Activated CD8-positive, alpha-beta memory T cell treated with anti-CD3 and anti-CD28 coated beads for 48 hours (primary cell): ENCODE data around the gene UBAP1L.

Experiments
- DNase-seq, 3 experiments: peaks; one replicate each; pipeline ENCODE4 v3.0.0-alpha.2; 2020; ENCODE audit warnings: low read depth in 2 of 3, low spot score in 2 of 3

Gene UBAP1L

DNA sequence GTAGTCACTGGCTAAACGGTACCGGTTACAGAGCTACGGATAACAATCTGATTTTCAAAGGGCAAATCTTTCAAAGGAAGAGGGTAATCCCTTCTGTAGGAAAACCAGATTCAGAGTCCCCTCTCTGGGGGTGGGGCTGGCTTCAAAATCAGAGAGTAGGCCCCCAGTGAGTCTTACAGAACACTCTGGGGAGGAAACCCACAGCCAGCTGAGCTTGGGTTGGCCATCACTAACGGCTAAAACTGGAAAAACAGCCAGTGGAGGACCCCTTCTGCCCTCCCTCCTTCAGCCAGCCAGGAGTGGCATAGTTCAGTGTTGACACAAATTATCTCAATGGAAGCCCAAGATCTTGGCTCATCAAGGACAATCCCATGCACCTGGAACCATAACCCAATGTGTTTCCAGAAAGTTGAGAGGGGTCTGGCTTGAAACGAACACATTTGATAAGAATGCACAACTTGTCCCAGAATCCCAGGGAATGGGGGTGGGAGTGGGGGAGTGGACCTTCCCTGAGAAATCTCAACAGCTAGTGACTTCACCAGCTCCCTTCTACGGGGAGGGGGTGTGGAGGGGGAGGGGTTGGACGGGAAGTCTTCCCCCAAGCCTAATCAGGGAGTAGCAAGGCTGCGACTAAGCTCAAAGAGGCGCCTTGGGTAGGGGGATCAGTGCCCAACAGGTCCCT, 48.2 kb downstream of the UBAP1L start:
- no peak for DNase-seq

DNA sequence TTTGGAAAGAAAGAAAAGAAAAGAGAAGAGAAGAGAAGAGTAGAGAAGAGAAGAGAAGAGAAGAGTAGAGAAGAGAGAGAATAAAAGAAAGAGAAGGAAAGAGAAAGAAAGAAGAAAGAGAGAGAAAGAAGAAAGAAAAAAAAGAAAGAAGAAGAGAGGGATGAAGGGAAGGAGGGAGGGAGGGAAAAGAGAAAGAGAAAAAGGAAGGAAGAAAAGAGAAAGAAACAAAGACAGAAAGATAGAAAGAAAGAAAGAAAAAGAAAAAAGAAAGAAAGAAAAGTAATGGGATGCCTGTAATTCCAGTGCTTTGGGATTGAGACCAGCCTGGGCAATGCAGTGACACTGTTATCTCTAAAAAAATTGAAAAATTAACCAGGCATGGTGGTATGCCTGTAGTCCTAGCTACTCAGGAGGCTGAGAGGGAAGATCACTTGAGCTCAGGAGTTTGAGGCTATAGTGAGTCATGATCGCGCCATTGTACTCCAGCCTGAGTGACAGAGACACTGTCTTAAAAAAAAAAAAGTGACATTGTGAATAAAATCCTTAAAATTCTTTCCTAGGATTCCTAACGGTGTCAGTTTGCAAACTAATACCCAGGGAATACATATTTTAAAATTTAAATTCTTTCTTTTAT, 48.9 kb downstream of the UBAP1L start:
- DNase-seq, result no peak

DNA sequence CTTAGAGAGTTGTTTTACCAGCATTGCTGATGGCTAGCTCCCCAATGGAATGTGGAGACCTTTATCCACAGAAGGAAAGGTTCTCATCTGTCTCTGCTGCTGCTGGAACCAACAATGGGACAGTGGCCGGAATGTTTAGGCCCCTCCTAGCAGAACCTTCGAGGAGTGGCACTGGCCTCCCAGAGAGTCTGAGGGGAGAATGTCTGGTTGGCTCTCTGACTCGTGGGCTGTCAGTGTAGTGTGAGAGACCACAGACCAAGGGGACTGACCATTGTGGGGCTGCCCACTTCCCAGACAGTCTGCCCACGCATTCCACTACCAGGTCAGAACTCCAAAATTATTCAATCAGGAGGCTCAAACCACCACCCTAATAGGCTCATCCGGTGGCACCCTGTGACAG, 52.3 kb downstream of the UBAP1L start:
- DNase-seq, result no peak

DNA sequence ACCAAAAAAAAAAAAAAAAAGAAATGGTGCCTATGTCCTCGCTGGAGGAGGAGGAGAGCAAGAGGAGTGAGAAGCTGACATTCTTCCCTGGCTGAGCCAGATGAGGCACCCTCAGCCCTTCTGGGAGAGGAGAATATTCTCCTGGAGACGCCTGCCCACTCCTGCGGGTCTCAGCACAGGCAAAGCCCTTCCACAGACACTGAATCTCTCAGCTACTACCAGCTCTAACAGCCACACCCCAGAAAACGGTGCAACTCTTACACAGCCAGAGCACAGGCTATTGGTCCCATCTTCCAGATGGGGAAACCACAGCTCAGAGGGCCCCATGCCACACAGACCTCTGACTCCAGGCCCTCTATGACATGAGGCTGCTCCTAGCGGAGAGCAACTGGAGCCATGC, 52.9 kb downstream of the UBAP1L start:
- DNase-seq, result no peak

DNA sequence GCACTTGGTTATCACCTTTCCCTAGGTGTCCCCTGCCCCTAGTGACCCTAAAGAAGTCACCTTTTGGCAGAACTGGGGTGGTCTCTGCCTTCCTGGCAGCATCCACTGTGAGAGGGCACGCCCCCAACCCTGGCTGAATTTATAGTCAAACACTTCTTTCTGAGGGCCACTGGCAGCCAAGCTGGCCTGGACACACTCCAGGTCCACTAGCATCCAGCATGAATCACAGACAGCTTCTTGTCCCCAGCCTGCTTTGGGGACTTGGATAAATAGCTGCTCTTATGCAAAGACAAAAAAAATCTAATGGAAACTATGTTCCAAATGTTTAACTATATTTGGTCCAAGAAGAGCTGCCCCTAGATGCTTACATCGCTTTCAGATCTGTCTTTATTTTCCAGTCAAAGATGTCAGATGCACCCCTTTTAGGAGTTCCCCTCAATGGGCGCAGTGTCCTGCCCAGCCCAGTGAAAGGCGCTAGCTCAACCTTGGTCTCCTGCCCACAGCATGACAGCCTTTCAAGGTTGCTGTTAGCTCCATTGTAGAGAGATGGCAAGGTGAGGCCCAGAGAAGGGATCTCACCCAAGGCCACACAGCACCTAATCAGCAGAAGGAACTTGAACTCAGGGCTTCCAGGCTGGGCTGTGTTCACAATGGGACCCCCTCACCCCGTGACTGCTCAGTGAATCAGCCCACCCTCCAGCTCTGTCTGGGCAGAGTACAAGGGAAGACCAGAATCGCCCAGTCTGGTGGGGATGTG, 54.2 kb downstream of the UBAP1L start:
- no peak for DNase-seq

DNA sequence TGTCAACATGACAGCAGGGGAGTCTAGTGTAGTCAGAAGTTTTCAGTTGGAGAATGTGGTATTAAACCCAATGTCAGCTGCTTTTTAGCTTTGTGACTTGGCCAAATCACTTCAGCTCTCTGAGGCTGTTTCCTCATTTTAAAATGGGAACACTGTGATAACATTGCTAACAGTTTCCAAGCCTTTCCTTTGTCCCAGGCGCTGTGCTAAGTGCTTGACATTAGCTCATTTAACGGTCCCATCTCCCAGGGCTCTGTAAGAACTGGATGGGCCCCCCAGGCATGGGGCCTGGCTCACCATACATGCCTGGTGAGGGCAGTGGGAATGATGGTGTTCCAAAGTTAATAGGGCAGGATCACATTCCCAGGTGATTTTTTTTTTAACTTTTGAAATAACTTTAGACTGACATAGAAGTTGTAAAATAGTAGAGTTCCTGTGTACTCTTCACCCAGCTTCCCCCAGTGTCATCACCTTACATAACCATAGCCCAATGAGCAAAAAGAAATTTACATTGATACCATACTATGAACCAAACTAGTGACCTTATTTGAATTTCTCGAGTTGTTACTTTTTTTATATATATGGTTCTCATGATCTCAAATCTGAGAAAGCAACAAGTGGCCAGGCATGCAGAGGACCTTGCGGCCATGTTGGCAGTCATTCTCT, 54.9 kb downstream of the UBAP1L start:
- no peak for DNase-seq

DNA sequence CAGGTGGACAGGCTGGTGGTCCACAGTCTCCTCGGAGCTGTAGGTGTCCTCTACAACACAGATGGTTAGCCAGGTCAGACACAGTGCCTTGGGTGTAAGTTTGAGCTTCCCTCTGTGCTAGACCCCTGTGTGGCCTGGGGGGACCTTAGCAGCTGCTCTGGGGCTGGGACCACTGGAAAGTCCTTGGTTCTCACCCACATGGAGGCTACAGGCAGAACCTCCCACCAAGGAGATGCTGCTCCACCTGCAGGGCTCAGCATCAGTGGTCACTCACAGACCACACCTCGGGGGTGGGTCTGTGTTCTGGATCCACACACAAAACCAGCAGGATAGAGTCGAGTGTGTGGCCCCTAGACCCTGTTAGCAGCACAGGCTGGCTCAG, 55.6 kb downstream of the UBAP1L start:
- DNase-seq, result no peak

DNA sequence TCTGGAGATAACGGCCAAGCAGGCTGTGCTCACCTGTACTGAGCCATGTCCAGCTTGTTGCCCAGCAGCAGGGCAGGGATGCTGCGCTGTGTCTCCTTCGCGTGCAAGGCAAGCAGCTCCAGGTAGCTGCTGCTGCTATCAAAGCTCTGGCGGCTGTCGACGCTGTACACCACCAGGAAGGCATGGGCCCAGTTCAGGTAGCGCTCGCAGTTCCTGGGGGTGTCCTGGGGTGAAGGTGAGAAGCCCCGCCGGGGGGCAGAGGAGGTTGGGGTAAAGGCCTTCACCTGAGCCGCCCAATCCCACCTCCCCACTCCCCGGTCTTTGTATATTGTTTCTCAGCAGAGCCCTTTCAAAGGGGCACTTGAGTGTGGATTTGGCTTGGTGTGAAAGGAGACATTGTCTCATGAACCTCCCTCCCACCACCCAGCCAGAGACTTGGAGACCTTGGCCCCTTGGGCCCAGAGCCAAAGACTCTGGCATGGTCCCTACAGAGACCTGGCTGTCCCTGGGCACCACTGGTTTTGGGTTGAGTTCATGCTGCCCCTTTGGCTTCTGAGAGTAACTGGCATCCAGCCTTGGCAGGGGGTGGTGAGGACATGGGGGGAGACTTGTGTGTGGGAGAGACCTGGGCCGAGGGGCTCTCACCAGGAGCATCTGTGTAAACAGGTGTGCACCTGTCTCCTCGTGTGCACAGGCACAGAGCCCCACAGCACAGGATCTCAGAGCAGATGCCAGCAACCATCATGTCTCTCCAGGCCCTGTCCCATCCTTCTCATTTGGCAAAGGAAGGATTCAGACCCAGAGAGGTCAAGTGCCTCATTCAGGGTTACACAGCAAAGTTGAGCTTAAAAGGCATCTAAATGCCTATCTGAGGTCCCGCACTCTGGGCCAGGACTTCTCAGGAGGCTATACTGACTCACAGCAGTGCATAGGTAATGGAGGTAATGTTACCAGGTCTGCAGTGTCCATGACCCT, 56.3 kb downstream of the UBAP1L start:
- no peak for DNase-seq

DNA sequence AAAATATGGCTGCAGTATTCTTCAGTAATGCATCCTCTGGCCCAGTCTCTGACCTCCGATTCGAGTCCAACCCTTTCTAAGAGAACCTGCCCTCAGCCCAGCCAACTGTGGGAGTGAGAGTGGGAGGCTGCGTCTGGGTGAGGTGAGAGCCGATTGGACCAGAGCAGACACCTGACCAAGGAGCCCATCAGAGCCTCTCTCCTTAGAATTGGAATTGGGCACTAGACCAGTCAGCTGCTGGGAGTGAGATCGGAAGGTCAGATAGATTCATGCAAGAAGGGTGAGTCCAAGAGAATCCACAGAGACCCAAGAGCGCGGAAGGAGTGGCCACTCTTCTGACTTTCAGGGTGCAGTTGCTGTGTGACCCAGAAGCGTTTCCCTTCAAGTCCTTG, 57.5 kb downstream of the UBAP1L start:
- no peak for DNase-seq

DNA sequence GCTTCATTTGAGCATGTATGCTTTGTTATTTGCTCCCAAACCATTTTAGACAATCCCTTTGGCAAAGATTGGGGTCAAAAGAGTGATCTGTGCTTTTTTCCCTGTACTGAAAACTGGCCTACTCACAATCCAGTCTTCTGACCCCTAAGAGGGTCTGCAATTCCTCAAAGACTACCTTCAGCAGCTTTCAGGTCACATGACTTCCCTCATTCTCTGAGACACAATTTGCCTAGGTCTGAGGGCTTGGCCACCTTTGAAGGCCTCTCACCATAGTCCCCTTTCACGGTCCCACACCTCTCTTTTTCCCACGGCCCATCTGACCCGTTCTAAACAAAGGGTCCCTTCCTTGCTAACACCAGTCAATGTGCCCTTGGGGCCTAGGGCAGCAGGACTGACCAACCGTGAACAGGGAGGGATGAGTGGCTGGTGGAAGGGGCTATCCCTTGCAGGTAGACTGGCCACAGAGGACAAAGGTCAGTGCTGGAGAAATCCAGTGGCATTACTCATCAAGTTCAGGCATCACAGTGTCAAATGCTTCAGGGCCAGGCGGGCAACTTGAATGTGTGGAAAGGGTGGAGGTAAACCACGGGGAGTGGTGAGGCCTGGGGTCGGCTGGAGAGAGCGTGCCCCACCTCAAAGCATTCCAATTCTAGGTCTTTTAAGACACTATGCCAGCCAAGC, 58.0 kb downstream of the UBAP1L start:
- no peak for DNase-seq

DNA sequence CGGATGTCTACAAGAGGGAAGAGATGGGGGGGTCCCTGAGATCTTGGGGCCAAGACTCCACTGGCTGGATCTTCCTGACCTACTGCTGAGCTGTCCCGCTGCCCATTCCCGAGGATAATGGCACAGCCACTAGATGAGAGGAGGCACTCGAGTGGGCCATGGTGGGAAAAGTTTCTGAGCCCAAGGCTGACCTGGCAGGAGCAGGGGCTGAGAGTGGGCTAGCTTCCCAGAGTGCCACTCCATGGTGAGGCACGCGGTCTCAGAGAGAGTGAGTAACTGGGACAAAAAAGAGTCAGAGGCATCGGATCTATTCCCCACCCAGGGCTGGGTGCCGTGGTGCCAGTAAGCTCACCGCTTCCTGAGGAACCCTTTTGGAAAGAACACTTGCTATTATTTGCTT, 58.9 kb downstream of the UBAP1L start:
- DNase-seq, result no peak

DNA sequence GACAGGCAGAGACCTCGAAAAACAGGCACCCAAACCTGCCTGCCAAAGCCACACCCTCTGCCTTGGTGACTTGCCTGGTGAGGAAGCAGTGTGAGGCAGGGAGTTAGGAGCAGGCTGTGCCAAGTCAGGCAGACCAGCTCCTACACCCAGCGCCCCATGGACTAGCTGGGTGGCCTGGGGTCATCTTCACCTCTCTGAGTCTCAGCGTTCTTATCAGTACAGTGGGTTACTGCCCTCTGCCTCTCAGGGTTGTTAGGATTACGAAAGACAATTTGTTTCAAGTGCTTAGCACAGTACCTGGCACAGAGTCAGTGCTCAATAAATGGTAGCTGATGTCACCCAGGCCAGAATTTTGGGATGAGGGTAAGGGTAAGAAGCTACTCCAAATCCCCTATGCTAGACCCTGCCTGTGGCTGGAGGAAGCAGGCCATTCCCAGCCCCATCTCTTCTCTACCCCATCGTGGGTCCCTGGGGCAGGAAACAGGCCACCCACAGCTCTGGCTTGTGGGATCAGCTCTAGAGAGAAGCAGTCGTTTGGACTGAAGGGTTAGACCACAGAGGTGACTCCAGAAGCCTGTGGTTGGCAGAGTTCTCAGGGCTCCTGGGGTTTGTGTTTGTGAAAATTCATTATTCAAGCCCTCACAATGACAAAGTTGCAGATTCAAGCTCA, 59.7 kb downstream of the UBAP1L start:
- DNase-seq, result no peak

DNA sequence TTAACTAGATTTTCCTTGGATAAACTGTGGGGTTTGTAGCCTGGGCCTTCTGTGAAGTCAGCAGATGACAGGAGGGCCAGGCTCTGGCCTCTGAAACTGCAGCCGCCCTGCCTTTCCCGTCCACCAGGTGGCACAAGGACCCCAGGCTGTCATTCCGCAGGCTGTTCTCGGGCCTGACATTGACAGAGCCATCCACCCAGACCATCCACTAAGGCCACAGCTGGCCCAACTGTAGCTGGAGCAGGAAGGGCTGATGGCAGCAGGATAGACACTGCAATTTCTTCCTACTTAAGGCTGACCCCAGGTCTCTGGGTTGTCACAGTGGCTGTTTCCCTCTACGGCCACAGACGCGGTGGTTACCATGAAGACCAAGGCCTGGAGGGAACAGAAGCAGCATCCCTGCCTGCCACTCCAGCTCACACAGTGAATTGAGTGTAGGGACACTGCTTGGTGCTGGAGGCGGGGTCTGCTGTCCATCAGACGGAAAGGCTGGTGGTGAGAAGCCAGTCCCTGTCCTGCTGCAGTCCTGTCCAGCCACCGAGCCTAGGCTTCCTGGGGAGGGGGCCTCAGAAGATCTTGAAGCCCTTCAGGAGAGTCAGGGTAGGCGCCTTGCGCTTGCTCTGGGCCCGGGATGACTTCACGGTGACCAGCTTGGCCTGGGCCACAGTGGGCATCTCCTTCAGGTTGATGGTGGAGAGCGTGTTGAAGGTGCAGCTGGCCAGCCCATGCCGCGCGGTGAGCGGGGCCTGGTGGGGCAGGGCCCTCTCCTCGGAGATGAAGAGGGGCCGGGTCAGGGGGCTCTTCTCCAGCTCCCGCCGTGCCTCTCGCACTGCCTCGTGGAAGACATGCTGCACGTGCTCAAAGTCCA, 60.4 kb downstream of the UBAP1L start:
- DNase-seq, result peak in 2 of 3 experiments; percentile 31 to 39

DNA sequence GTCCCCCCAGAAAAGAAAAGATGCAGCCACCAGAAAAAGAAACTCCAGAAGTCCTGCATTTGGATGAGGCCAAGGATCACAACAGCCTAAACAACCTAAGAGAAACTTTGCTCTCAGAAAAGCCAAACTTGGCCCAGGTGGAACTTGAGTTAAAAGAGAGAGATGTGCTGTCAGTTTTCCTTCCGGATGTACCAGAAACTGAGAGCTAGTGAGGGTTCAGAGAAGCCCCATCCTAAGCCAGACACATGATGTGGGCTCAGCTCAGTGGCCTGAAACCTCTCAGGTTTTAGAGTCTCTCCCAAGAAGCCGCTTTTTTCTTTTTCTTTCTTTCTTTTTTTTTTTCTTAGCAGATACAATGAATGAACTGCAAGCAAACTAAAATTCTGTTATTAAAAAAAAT, 62.0 kb downstream of the UBAP1L start:
- DNase-seq, result no peak

DNA sequence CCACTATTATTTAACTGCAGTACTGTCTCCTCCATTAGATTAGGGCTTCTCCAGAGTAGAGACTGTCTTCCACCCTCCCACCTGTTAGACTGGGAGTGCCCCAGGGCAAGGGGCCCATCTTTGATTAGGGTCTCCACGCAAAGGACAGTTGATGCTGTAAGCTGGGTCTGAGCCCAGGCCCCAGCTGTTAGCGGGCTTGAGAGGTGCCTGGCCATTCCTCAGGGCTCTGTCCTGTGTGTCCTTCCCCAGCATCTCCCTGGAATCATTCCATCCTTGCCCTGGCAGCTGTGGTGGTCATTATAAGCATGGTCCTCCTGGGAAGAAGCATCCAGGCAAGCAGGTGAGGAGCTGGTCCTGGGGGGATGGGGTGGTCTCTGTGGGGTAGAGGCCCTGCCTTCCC, 63.7 kb downstream of the UBAP1L start:
- DNase-seq, result no peak

DNA sequence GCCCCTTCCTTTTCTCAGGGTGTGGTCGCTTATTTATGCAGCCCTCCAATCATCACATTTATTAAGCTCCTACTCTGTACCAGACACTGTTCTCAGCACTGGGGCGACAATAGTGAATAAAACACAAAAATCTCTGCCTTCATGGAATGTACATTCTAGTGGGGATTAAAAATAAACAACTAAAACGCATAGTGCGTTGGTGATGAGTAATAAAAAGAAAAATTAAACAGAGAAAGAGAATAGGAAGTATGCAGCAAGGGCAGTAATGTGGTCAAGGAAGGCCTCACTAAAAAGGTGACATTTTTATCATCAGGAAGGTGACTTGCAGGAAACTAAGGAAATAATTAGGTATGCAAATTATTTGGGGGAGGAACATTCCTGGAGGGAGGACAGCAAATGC, 64.7 kb downstream of the UBAP1L start:
- no peak for DNase-seq

DNA sequence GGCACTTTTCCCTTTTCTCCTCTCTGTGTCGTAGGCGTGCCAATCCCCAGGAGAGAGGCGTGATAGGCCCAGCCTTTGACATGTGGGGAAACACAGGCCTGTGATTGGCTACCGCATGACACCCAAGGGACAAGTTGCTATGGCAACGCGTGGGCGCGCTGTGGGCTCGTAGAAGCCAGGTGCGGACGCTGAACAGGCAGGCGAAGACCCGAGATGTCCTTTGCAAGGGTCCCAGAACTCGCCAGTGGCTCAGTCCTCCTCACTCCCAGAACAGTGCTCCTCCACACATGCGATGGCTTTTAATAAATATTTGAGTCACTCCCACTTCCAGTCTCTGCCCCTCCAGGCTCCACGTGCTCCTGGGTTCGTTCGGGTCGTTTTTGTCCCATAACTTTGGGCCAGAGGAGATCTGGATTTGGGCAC, 65.6 kb downstream of the UBAP1L start:
- DNase-seq, result peak; percentile 70 to 86 (median 74)

DNA sequence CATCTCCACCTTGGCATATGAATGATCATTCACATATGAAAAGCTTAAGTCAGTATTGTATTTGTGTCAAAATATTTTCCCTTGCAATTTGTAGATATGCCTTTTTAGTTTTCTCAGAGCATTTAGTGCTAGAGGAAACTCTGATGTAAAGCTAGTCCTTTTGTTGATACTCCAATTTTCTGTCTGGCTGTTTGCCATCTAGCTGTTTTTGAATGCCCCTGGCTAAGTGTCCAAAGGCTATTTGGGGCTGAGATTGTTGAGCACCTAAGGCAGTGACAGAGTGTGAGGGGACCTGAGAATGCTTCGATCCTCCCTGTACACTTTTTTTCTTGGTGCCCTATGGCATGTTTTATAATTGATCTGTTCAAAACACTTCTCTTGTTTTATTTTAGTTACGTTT, 66.8 kb downstream of the UBAP1L start:
- DNase-seq, result no peak
